ENCODE data around the gene KREMEN2.

Gene KREMEN2

GRCh38 chr16:3007059-3007956, 43.2 kb downstream of the KREMEN2 start:
- no peak for DNase-seq (ENCODE audit: low read depth)

GRCh38 chr16:3007957-3008689, 44.0 kb downstream of the KREMEN2 start:
- no peak for DNase-seq (ENCODE audit: low read depth)

GRCh38 chr16:3008690-3009037, 44.6 kb downstream of the KREMEN2 start:
- no peak for DNase-seq (ENCODE audit: low read depth)

GRCh38 chr16:3009568-3010390, 45.7 kb downstream of the KREMEN2 start:
- DNase-seq (ENCODE audit: low read depth), result no peak

- no peak for DNase-seq (ENCODE audit: low read depth)
Measured at GRCh38 chr16:3010510-3010909, 46.4 kb downstream of the KREMEN2 start.

- DNase-seq (ENCODE audit: low read depth), result no peak
Measured at GRCh38 chr16:3012246-3012645, 48.2 kb downstream of the KREMEN2 start.

- no peak for DNase-seq (ENCODE audit: low read depth)
Measured at GRCh38 chr16:3012828-3013420, 48.8 kb downstream of the KREMEN2 start, which contains the start of gene CLDN9. Gene CLDN9 (plus strand): TSS chr16:3012923. CDS start chr16:3013363, 440 bp downstream.

- DNase-seq (ENCODE audit: low read depth), result no peak
Measured at GRCh38 chr16:3013491-3013951, 49.4 kb downstream of the KREMEN2 start.

- DNase-seq (ENCODE audit: low read depth), result no peak
Measured at GRCh38 chr16:3013998-3014690, 50.1 kb downstream of the KREMEN2 start.

- DNase-seq (ENCODE audit: low read depth), result no peak
Measured at GRCh38 chr16:3014971-3015370, 50.9 kb downstream of the KREMEN2 start.

- no peak for DNase-seq (ENCODE audit: low read depth)
Measured at GRCh38 chr16:3015865-3016521, 51.9 kb downstream of the KREMEN2 start.

GRCh38 chr16:3017344-3017743, 53.3 kb downstream of the KREMEN2 start:
- no peak for DNase-seq (ENCODE audit: low read depth)
